Mesenchymal stem cell (in vitro differentiated cells and primary cell): Measurements from ENCODE around the gene KCNK1.

Source experiments
- DNase-seq: peaks from one replicate; pipeline ENCODE4 v3.0.0-alpha.2; 2013
- H2AFZ ChIP-seq: one replicate; pipeline ENCODE4 v1.6.1; 2013; ENCODE audit warnings: low read depth, mild to moderate bottlenecking, control low read depth, inconsistent platforms, low read length, moderate library complexity
- H2AK5ac ChIP-seq: 2 replicates; pipeline ENCODE4 v1.6.1; 2013; ENCODE audit warnings: low read length, moderate library complexity, mild to moderate bottlenecking, inconsistent platforms; ENCODE audit not compliant: severe bottlenecking
- H2BK120ac ChIP-seq: one replicate; pipeline ENCODE4 v1.6.1; 2013; ENCODE audit warnings: low read depth, mild to moderate bottlenecking, inconsistent platforms, low read length, moderate library complexity
- H2BK12ac ChIP-seq, 2 experiments: one replicate each; pipeline ENCODE4 v1.6.1; 2013; ENCODE audit warnings: inconsistent platforms in 2 of 2, low read length in 2 of 2, mild to moderate bottlenecking in 2 of 2, moderate library complexity in 2 of 2, control low read depth in 1 of 2
- H2BK15ac ChIP-seq: one replicate; pipeline ENCODE4 v1.6.1; 2013; ENCODE audit warnings: mild to moderate bottlenecking, low read depth, inconsistent platforms; ENCODE audit not compliant: poor library complexity, severe bottlenecking
- H2BK5ac ChIP-seq: 2 replicates; pipeline ENCODE4 v1.6.1; 2013; ENCODE audit warnings: low read depth, mild to moderate bottlenecking, low read length, control low read depth, inconsistent platforms; ENCODE audit not compliant: poor library complexity, severe bottlenecking
- H3K14ac ChIP-seq, 2 experiments: one replicate each; pipeline ENCODE4 v1.6.1; 2013; ENCODE audit warnings: inconsistent platforms in 2 of 2, low read length in 2 of 2, control low read depth in 1 of 2, mild to moderate bottlenecking in 1 of 2, moderate library complexity in 1 of 2
- H3K18ac ChIP-seq, 2 experiments: one replicate each; pipeline ENCODE4 v1.6.1; 2013; ENCODE audit warnings: inconsistent platforms in 2 of 2, low read length in 2 of 2, control low read depth in 1 of 2, low read depth in 1 of 2, mild to moderate bottlenecking in 1 of 2
- H3K23ac ChIP-seq, 2 experiments: one replicate each; pipeline ENCODE4 v1.6.1; 2013; ENCODE audit warnings: inconsistent platforms in 2 of 2, low read length in 2 of 2, mild to moderate bottlenecking in 2 of 2, moderate library complexity in 2 of 2, control low read depth in 1 of 2
- H3K27ac ChIP-seq: 2 replicates; pipeline ENCODE4 v1.5.1; 2013; ENCODE audit warnings: mild to moderate bottlenecking, moderate library complexity, low read length, control low read depth, inconsistent platforms; ENCODE audit not compliant: poor library complexity, severe bottlenecking
- H3K27me3 ChIP-seq, 2 experiments: 2 replicates each; pipeline versions ENCODE4 v1.6.1 to v1.7.0; 2013; ENCODE audit warnings: low read length in 2 of 2, mild to moderate bottlenecking in 2 of 2, moderate library complexity in 2 of 2, control low read depth in 1 of 2, inconsistent platforms in 1 of 2; ENCODE audit not compliant: control insufficient read depth in 1 of 2, insufficient read depth in 1 of 2
- H3K36me3 ChIP-seq, 2 experiments: 2 replicates each; pipeline versions ENCODE4 v1.6.1 to v1.7.0; 2013; ENCODE audit warnings: low read length in 2 of 2, control low read depth in 1 of 2, inconsistent platforms in 1 of 2, low read depth in 1 of 2, mild to moderate bottlenecking in 1 of 2; ENCODE audit not compliant: insufficient read depth in 2 of 2, control insufficient read depth in 1 of 2
- H3K4ac ChIP-seq, 2 experiments: one replicate each; pipeline ENCODE4 v1.6.1; 2013; ENCODE audit warnings: inconsistent platforms in 2 of 2, low read length in 2 of 2, mild to moderate bottlenecking in 2 of 2, moderate library complexity in 2 of 2, control low read depth in 1 of 2, low read depth in 1 of 2
- H3K4me1 ChIP-seq: 2 replicates; pipeline ENCODE4 v1.6.1; 2013; ENCODE audit warnings: low read depth, low read length, control low read depth; ENCODE audit not compliant: control insufficient read depth, insufficient read depth
- H3K4me2 ChIP-seq: 2 replicates; pipeline ENCODE4 v1.6.1; 2013; ENCODE audit warnings: low read length, mild to moderate bottlenecking, inconsistent platforms; ENCODE audit not compliant: poor library complexity, severe bottlenecking
- H3K4me3 ChIP-seq, 2 experiments: 2 replicates each; pipeline versions ENCODE4 v1.5.1 to v1.7.0; 2013; ENCODE audit warnings: low read length in 2 of 2, mild to moderate bottlenecking in 2 of 2, control low read depth in 1 of 2, low read depth in 1 of 2; ENCODE audit not compliant: insufficient read depth in 1 of 2
- H3K79me1 ChIP-seq: replicated peaks from 2 replicates; pipeline ENCODE4 v1.6.1; 2013; ENCODE audit warnings: mild to moderate bottlenecking, control low read depth, low read length, inconsistent platforms; ENCODE audit not compliant: poor library complexity, severe bottlenecking
- H3K9ac ChIP-seq: 2 replicates; pipeline ENCODE4 v1.7.0; 2013; ENCODE audit warnings: mild to moderate bottlenecking, low read length, moderate library complexity
- H3K9me3 ChIP-seq: 2 replicates; pipeline ENCODE4 v1.7.0; 2013; ENCODE audit warnings: mild to moderate bottlenecking, low read length; ENCODE audit not compliant: control insufficient read depth
- H4K8ac ChIP-seq: one replicate; pipeline ENCODE4 v1.6.1; 2013; ENCODE audit warnings: inconsistent platforms, mild to moderate bottlenecking, low read length, moderate library complexity
- H4K91ac ChIP-seq: one replicate; pipeline ENCODE4 v1.6.1; 2013; ENCODE audit warnings: mild to moderate bottlenecking, low read length, inconsistent platforms
- WGBS: methylation state at CpG from one replicate; pipeline ENCODE4 v1.1.7; 2013; ENCODE audit warnings: mixed read lengths; 5-methylcytosine and 5-hydroxymethylcytosine counted together

Gene KCNK1

DNA sequence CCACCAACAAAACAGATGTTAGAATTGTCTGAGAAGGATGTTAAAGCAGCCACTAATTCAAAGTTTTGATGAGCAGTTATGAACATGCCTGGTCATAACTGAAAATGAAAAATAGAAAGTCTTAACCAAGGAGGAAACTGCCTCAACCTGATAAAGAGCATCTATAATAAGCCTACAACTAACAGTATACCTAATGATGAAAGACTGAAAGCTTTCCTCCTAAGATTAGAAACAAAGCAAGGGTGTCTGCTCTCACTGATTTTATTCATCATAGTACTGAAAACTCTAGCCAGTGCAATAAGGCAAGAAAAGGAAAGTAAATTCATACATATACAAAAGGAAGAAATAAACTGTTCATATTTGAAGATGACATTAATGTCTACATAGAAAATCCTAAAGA is 82.0 kb downstream of the KCNK1 start:
- Histone ChIP-seq H2BK5ac (no peak overlapping the region), H3K4ac (no peak overlapping the region), H2BK15ac (no peak overlapping the region), H2BK12ac (no peak overlapping the region), H2AK5ac (no peak overlapping the region), H3K9ac (no peak overlapping the region), H2BK120ac (no peak overlapping the region), H2AFZ (no peak overlapping the region), H3K27me3 (peaks cover 0 to 4% of the 10 kb centered on the region in 2 experiments), H3K18ac (no peak overlapping the region), H3K4me3 (no peak overlapping the region), H3K4me2 (no peak overlapping the region), H3K9me3 (no peaks in the 10 kb centered on the region), H3K27ac (no peak overlapping the region), H3K79me1 (no peaks in the 10 kb centered on the region), H3K14ac (no peak overlapping the region), H3K4me1 (no peaks in the 10 kb centered on the region), H4K8ac (no peak overlapping the region), H3K36me3 (no peaks in the 10 kb centered on the region), H3K23ac (no peak overlapping the region), H4K91ac (no peak overlapping the region)
- no peak for DNase-seq

DNA sequence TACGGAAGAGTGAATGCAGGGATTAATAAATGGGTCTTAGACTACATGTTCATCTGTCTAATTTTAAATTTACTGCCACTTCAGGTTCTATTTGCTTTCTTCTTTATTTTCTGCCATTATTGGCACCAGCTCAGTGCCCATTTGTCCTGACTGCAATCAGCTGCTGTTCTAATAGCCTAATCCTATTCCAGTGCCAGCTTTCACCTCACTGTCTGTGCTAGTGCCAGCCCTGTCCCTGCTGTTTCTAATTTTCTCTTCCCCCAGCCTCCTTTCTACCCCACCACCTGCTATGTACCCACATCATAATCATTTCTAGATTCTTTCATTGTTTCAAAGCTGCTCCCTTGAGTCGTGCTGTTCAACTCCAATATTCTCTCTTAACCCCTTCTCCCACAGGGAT is 86.4 kb downstream of the KCNK1 start:
- Histone ChIP-seq H3K4me1 (no peaks in the 10 kb centered on the region), H3K23ac (no peak overlapping the region), H4K91ac (no peak overlapping the region), H3K27me3 (no peaks in the 10 kb centered on the region), H3K9ac (no peak overlapping the region), H2AFZ (no peak overlapping the region), H2BK15ac (no peak overlapping the region), H2BK12ac (no peak overlapping the region), H2AK5ac (no peak overlapping the region), H2BK120ac (no peak overlapping the region), H3K27ac (no peak overlapping the region), H3K18ac (no peak overlapping the region), H3K4ac (no peak overlapping the region), H3K14ac (no peak overlapping the region), H3K4me2 (no peak overlapping the region), H3K79me1 (no peaks in the 10 kb centered on the region), H2BK5ac (no peak overlapping the region), H4K8ac (no peak overlapping the region), H3K9me3 (no peaks in the 10 kb centered on the region), H3K36me3 (no peaks in the 10 kb centered on the region), H3K4me3 (no peak overlapping the region)
- no peak for DNase-seq
- WGBS = 50% methylated on average over 1 of the region's 2 CpGs

DNA sequence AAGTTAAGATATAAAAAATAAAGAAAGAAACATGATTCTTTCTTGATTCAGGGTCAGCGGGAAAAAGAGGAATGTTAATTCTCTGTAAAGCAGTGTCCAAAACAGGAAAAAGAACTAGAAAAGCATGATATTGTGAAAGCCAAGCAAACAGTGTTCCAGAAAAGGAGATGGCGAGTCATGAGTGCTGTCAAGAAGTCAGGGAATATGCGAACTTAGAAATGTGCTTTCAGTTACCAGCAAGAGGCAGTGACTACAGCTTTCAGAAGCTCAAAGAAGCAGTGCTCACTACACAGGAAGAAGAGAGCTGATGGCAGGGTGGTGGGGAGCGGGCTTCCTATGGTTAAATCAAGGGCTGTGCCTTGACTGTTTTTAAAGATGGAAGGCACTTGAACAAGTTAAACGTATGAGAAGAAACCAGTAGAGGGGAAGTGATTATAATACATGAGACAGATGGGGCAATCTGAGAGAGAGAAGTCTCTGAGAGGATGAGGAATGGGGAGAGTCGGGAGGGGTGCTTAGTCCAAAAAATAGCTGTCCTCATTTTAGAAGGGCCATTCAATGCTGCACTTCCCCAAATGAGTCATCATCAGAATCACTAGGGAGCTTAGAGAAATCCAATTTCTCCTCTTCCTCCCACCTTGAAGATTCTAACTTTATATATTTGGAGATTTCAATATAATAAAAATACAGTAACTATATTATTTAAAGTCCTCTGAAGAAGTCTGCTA is 90.4 kb downstream of the KCNK1 start:
- Histone ChIP-seq H3K9me3 (no peaks in the 10 kb centered on the region), H2AK5ac (no peak overlapping the region), H4K91ac (no peak overlapping the region), H3K36me3 (no peaks in the 10 kb centered on the region), H3K4me3 (no peak overlapping the region), H2AFZ (no peak overlapping the region), H3K79me1 (no peaks in the 10 kb centered on the region), H2BK120ac (no peak overlapping the region), H3K23ac (no peak overlapping the region), H3K4ac (no peak overlapping the region), H3K14ac (no peak overlapping the region), H3K18ac (no peak overlapping the region), H3K9ac (no peak overlapping the region), H2BK12ac (no peak overlapping the region), H3K27ac (no peak overlapping the region), H3K4me1 (no peaks in the 10 kb centered on the region), H3K27me3 (no peaks in the 10 kb centered on the region), H2BK5ac (no peak overlapping the region), H3K4me2 (no peak overlapping the region), H4K8ac (no peak overlapping the region), H2BK15ac (no peak overlapping the region)
- 75% methylated on average over 5 of the region's 6 CpGs for WGBS
- no peak for DNase-seq

DNA sequence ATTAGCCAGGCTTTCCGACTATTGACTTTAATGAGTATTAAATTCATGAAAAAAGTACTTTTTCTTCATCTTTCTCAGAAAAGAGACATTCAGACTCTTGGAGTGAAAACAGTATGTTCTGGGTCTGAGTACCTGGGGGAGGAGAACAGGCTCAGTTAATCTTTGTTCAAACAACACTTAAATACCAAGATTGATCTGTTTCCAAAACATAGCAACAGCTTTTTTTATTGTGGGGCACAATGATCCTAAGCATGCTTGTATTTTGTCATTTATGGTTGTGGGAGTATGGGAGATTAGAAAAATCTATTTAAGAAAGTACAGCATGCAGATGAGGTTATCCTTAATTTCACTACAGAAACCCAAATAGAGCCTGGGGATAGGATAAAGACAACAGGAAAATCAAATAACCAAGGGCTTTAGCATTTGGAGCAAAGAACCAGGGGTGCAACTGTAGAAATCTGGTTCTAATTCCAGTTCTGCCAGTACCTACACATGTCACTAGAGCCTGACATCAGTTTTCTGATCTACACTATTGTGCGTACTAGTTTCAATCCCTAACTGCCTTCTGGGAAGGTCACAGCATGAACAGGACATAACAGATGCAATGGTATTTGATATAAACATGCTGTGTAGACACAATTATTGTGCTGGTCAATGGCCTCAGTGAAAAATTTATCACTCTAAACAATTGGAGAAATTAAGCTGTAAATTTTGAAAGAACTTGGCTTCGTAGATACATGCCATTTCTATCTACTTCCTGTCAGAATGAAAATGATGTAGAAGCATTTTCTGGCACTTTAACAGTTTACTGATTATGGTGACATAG is 91.2 kb downstream of the KCNK1 start:
- Histone ChIP-seq H3K4me2 (no peak overlapping the region), H3K27me3 (no peaks in the 10 kb centered on the region), H4K8ac (no peak overlapping the region), H4K91ac (no peak overlapping the region), H2BK12ac (no peak overlapping the region), H2BK5ac (no peak overlapping the region), H3K79me1 (no peaks in the 10 kb centered on the region), H3K4me3 (no peak overlapping the region), H2AFZ (no peak overlapping the region), H3K18ac (no peak overlapping the region), H2AK5ac (no peak overlapping the region), H3K14ac (no peak overlapping the region), H3K23ac (no peak overlapping the region), H2BK15ac (no peak overlapping the region), H3K36me3 (no peaks in the 10 kb centered on the region), H3K4me1 (no peaks in the 10 kb centered on the region), H3K9ac (no peak overlapping the region), H3K4ac (no peak overlapping the region), H3K27ac (no peak overlapping the region), H2BK120ac (no peak overlapping the region), H3K9me3 (no peaks in the 10 kb centered on the region)
- 100% methylated on average over 1 of the region's 3 CpGs for WGBS
- no peak for DNase-seq
